T-helper 17 cell (primary cell): ENCODE data around the gene RAD17. TPM values are rescaled to one million over a fixed set of nuclear protein-coding genes. Genes with fewer than 3 reads are reported as not detected.
"Not testable (repeated sequence)": the region's sequence is repeated elsewhere in the genome, so short reads cannot be mapped to it uniquely, and the experiment has no call there.

Source experiments
- ATAC-seq: fragments of 150-1000 bp; cut with Tn5 transposase; 2 replicates; pipeline ENCODE4 v1.10.0; 2021; ENCODE audit warnings: mild to moderate bottlenecking, moderate library complexity
- DNase-seq, 3 donors: peaks; one replicate each; pipeline versions ENCODE4 v3.0.0 to v3.0.0-alpha.2; 2020 to 2021
- H3K9me3 ChIP-seq: one replicate; pipeline ENCODE4 v1.7.0; 2013; ENCODE audit warnings: low read length, mild to moderate bottlenecking; ENCODE audit not compliant: control insufficient read depth, poor library complexity, severe bottlenecking
- H3K27ac Mint-ChIP-seq: one replicate; pipeline ENCODE4 v1.8.0; 2022; ENCODE audit warnings: mild to moderate bottlenecking, moderate library complexity, mixed read lengths
- H3K27me3 Mint-ChIP-seq: one replicate; pipeline ENCODE4 v1.8.0; 2022; ENCODE audit warnings: mixed read lengths
- H3K36me3 Mint-ChIP-seq: one replicate; pipeline ENCODE4 v1.8.0; 2022; ENCODE audit warnings: low read depth, mixed read lengths
- H3K4me1 Mint-ChIP-seq: one replicate; pipeline ENCODE4 v1.8.0; 2022; ENCODE audit warnings: mild to moderate bottlenecking, mixed read lengths
- H3K4me3 Mint-ChIP-seq: one replicate; pipeline ENCODE4 v1.8.0; 2022; ENCODE audit warnings: mild to moderate bottlenecking, moderate library complexity, mixed read lengths
- total RNA-seq, 4 donors: library from RNA in 2 of 4; stranded (reverse) in 2 of 4; gene quantifications; one replicate each; pipeline ENCODE4 v1.2.3 and lab custom pipeline; 2022 to 2026

RAD17 gene
- total RNA-seq, 2 donors from 2014 or later, result 19.9 TPM

- Mint-ChIP-seq H3K27me3 (no peaks in the 10 kb centered on the region), H3K4me1 (peaks cover 23% of the 10 kb centered on the region), H3K36me3 (peaks cover 5% of the 10 kb centered on the region), H3K4me3 (no peak overlapping the region), H3K27ac (peak overlapping the region; percentile 56)
- H3K9me3 ChIP-seq, result no peaks in the 10 kb centered on the region
- DNase-seq, result no peak
- no peak for ATAC-seq
Measured at GRCh38 chr5:69360442-69360841, 9.2 kb upstream of the RAD17 start.

- peaks cover 6% of the 10 kb centered on the region for H3K36me3 Mint-ChIP-seq
- DNase-seq, result no peak
- no peaks in the 10 kb centered on the region for H3K9me3 ChIP-seq
- peaks cover 28% of the 10 kb centered on the region for H3K4me1 Mint-ChIP-seq
- H3K27me3 Mint-ChIP-seq, result no peaks in the 10 kb centered on the region
- no peak overlapping the region for H3K4me3 Mint-ChIP-seq
- no peak for ATAC-seq
- peak overlapping the region; percentile 83 for H3K27ac Mint-ChIP-seq
Measured at GRCh38 chr5:69364414-69364813, 5.2 kb upstream of the RAD17 start.

- no peaks in the 10 kb centered on the region for H3K9me3 ChIP-seq
- no peak for DNase-seq
- peaks cover 25% of the 10 kb centered on the region for H3K4me1 Mint-ChIP-seq
- peaks cover 6% of the 10 kb centered on the region for H3K36me3 Mint-ChIP-seq
- H3K4me3 Mint-ChIP-seq, result no peak overlapping the region
- ATAC-seq, result no peak
- H3K27ac Mint-ChIP-seq, result no peak overlapping the region
- no peaks in the 10 kb centered on the region for H3K27me3 Mint-ChIP-seq
Measured at GRCh38 chr5:69364850-69365249, 4.8 kb upstream of the RAD17 start.

GRCh38 chr5:69367697-69368279 is 1.8 kb upstream of the RAD17 start:
- peaks cover 4% of the 10 kb centered on the region for H3K36me3 Mint-ChIP-seq
- peaks cover 19% of the 10 kb centered on the region for H3K4me1 Mint-ChIP-seq
- peak overlapping the region; percentile 95 for H3K4me3 Mint-ChIP-seq

GRCh38 chr5:69368458-69369339 is 919 bp upstream of the RAD17 start:
- Mint-ChIP-seq H3K4me1 (peaks cover 20% of the 10 kb centered on the region), H3K36me3 (peaks cover 4% of the 10 kb centered on the region)
- ATAC-seq, result peak; percentile 18

More at GRCh38 chr5:69367697-69368279, 1.8 kb upstream of the RAD17 start:
- peak overlapping the region; percentile 95 for H3K27ac Mint-ChIP-seq
- ATAC-seq, result no peak
- no peaks in the 10 kb centered on the region for H3K27me3 Mint-ChIP-seq
- DNase-seq, result no peak
- H3K9me3 ChIP-seq, result no peaks in the 10 kb centered on the region

GRCh38 chr5:69370335-69370734 is 717 bp downstream of the RAD17 start:
- peaks cover 19% of the 10 kb centered on the region for H3K4me1 Mint-ChIP-seq
- H3K27me3 Mint-ChIP-seq, H3K9me3 ChIP-seq, H3K36me3 Mint-ChIP-seq, DNase-seq, ATAC-seq: not testable (repeated sequence)
- H3K27ac Mint-ChIP-seq, result peak overlapping the region; percentile 95
- peak overlapping the region; percentile 95 for H3K4me3 Mint-ChIP-seq

More at GRCh38 chr5:69368458-69369339, 919 bp upstream of the RAD17 start:
- Mint-ChIP-seq H3K4me3 (peak overlapping the region; percentile 95), H3K27me3 (no peaks in the 10 kb centered on the region), H3K27ac (peak overlapping the region; percentile 95)
- H3K9me3 ChIP-seq, result no peaks in the 10 kb centered on the region
- no peak for DNase-seq

- no peaks in the 10 kb centered on the region for H3K27me3 Mint-ChIP-seq
- H3K27ac Mint-ChIP-seq, result no peak overlapping the region
- DNase-seq (no peak), ATAC-seq (no peak)
- H3K4me1 Mint-ChIP-seq, result peaks cover 16% of the 10 kb centered on the region
- peaks cover 3% of the 10 kb centered on the region for H3K36me3 Mint-ChIP-seq
- H3K4me3 Mint-ChIP-seq, result no peak overlapping the region
- no peaks in the 10 kb centered on the region for H3K9me3 ChIP-seq
Measured at GRCh38 chr5:69372394-69372793, 2.8 kb downstream of the RAD17 start.

GRCh38 chr5:69374911-69375446 is 5.4 kb downstream of the RAD17 start:
- Mint-ChIP-seq H3K4me3 (no peak overlapping the region), H3K27ac (peak overlapping the region; percentile 76), H3K36me3 (peaks cover 3% of the 10 kb centered on the region), H3K27me3 (no peaks in the 10 kb centered on the region), H3K4me1 (peaks cover 5% of the 10 kb centered on the region)
- H3K9me3 ChIP-seq, result no peaks in the 10 kb centered on the region
- ATAC-seq (no peak), DNase-seq (no peak)

- H3K36me3 Mint-ChIP-seq, result peaks cover 3% of the 10 kb centered on the region
- no peaks in the 10 kb centered on the region for H3K27me3 Mint-ChIP-seq
- no peak overlapping the region for H3K27ac Mint-ChIP-seq
Measured at GRCh38 chr5:69378376-69378775, 8.8 kb downstream of the RAD17 start.

GRCh38 chr5:69404659-69405330 is 35.2 kb downstream of the RAD17 start:
- ATAC-seq, result no peak
- no peak overlapping the region for H3K27ac Mint-ChIP-seq
- DNase-seq, result no peak
- H3K36me3 Mint-ChIP-seq, result peaks cover 7% of the 10 kb centered on the region
- no peaks in the 10 kb centered on the region for H3K9me3 ChIP-seq
- H3K4me3 Mint-ChIP-seq, result no peak overlapping the region
- H3K27me3 Mint-ChIP-seq, result no peaks in the 10 kb centered on the region
- H3K4me1 Mint-ChIP-seq, result peaks cover 2% of the 10 kb centered on the region

More at GRCh38 chr5:69378376-69378775, 8.8 kb downstream of the RAD17 start:
- ATAC-seq (no peak), DNase-seq (no peak)
- no peaks in the 10 kb centered on the region for H3K9me3 ChIP-seq
- Mint-ChIP-seq H3K4me3 (no peak overlapping the region), H3K4me1 (peaks cover 2% of the 10 kb centered on the region)

- Mint-ChIP-seq H3K36me3 (peaks cover 8% of the 10 kb centered on the region), H3K27ac (peak within 1 kb of the TSS; percentile 34)
- peak; percentile 84 for ATAC-seq
Measured at GRCh38 chr5:69414885-69415583, 45.4 kb downstream of the RAD17 start, which contains the start of gene MARVELD2. Gene MARVELD2, plus strand, starts transcription at chr5:69415116. Its CDS starts 4,270 bp downstream, at chr5:69419386.

GRCh38 chr5:69415584-69415958 is 46.0 kb downstream of the RAD17 start:
- Mint-ChIP-seq H3K27me3 (no peaks in the 10 kb centered on the region), H3K27ac (peak overlapping the region; percentile 34), H3K36me3 (peaks cover 9% of the 10 kb centered on the region), H3K4me3 (peak overlapping the region; percentile 53), H3K4me1 (peaks cover 6% of the 10 kb centered on the region)
- H3K9me3 ChIP-seq, result no peaks in the 10 kb centered on the region
- no peak for DNase-seq
- no peak for ATAC-seq

More at GRCh38 chr5:69414885-69415583, 45.4 kb downstream of the RAD17 start, which contains the start of gene MARVELD2:
- peak; percentile 4 to 41 (median 38) for DNase-seq
- H3K4me3 Mint-ChIP-seq, result peak within 1 kb of the TSS; percentile 71
- no peaks in the 10 kb centered on the region for H3K27me3 Mint-ChIP-seq
- H3K4me1 Mint-ChIP-seq, result peaks cover 6% of the 10 kb centered on the region
- no peaks in the 10 kb centered on the region for H3K9me3 ChIP-seq
